Left lobe of liver (tissue), 2 donors: ENCODE measurements around the gene EHD1. TPM values are rescaled to one million over a fixed set of nuclear protein-coding genes. Genes with fewer than 3 reads are reported as not detected.

ENCODE experiments used
- ATAC-seq: fragments of 200-7000 bp; cut with Tn5 transposase; one replicate; pipeline ENCODE4 v1.9.1; 2020; ENCODE audit warnings: mild to moderate bottlenecking, moderate library complexity
- DNase-seq: peaks from one replicate; pipeline ENCODE4 v3.0.0-alpha.2; 2020; ENCODE audit warnings: low spot score
- total RNA-seq: library from RNA; stranded (reverse); gene quantifications from one replicate; pipeline ENCODE4 v1.2.1, GENCODE V29; 2021
- donor health status: DM: no; HTN: no; CAD: no; lungs with moderate emphysema.
- donor health status: DM: no; HTN: yes; CAD: no.

EHD1 gene
- total RNA-seq, 1 donor from 2014 or later = 29.9 TPM

DNA sequence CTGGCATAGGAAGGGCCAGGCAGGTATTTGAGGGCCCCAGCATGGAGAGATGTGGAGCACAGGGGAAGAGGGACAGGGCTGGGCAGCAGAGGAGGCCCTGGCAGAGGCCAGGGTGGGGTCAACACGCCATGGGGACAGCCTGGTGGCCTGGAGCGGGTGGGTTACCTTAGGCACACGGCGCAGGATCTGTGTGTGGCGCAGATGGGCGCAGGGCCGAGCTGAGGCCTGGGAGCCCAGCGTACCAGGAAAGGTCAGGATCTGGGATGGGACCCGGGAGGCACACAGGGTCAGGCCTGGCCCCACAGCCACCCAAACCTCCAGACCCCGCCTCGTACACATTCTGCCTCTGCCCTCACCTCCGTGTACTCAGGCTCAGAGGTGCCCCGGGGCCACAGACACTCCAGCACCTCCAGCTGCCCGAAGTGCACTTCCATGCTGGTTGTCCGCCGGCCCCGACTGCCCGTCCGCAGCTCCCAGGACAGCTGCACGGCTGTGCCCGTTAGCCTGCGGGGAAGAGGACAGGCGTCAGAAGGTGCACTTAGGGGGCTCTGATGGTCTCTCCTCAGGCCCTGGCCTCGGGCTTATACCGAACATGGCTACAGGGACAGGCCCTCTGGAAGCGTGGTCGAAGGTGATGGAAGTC, 32.2 kb upstream of the EHD1 start:
- ATAC-seq = no peak

GRCh38 chr11:64909653-64910343, 31.4 kb upstream of the EHD1 start:
- ATAC-seq (no peak), DNase-seq (no peak)

More for the DNA sequence above, 32.2 kb upstream of the EHD1 start:
- DNase-seq = no peak

DNA sequence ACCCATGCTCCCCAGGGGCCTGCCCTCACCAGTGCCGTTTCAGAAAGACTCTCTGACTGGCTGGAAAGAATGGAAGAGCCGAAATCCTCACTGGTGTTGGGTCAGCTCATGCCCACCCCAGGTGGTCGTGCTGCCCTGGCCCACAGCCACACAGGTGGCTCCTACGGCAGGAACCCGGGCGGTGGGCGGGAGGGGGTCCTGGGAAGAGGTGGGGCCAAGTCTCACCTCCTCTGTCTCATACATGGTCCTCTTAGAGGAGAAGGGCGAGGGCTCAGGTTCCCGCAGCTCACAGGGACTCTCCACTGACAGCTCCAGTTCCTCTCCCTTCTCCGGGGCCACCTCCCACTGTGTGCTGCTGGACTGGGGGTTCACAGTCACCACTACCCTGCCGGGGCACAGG, 30.3 kb upstream of the EHD1 start:
- no peak for ATAC-seq
- DNase-seq = no peak

GRCh38 chr11:64906314-64906635, 27.9 kb upstream of the EHD1 start:
- ATAC-seq (no peak), DNase-seq (no peak)

DNA sequence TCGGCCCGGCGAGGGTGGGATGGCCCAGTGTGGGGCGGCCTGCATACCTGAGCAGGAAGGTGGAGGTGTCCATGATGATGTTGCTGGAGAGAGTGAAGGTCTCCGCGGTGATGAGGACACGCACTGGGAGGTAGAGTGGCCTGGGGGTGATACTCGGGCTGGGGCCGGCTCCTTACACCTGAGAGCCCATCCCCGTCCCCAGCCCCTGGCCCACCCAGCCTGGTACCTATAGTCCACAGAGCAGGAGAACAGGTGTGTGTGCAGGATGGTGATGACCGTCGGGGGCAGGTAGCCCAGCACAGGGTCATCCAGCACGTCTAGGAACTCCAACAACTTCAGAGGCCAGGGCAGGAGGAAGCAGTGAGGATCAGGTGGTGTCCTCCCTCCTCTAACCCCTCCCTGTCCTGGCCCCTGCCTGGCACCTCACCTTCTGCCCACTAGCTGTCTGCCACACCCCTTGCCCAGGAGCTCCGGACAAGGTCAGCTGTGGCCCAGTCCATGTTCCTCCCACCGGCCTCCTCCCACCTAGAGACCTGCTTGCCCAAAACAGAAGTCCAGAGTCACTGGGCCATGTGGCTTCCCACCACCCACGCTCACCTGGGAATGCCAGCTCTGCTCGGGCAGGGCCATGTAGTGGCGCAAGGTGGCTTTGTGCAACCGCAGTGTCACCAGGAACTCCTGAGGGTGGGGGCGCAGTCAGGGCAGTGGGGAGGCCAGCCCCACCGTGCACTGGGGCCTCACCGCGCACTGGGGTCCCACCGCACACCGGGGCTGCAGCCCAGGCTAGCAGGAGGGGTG, 27.3 kb upstream of the EHD1 start:
- DNase-seq (no peak), ATAC-seq (peak; percentile 34)

- ATAC-seq = no peak
- DNase-seq = no peak
Measured at GRCh38 chr11:64903291-64903833, 24.9 kb upstream of the EHD1 start.

GRCh38 chr11:64902102-64902900, 23.9 kb upstream of the EHD1 start:
- no peak for ATAC-seq
- DNase-seq = no peak

GRCh38 chr11:64900774-64901173, 22.4 kb upstream of the EHD1 start:
- no peak for DNase-seq
- no peak for ATAC-seq

DNA sequence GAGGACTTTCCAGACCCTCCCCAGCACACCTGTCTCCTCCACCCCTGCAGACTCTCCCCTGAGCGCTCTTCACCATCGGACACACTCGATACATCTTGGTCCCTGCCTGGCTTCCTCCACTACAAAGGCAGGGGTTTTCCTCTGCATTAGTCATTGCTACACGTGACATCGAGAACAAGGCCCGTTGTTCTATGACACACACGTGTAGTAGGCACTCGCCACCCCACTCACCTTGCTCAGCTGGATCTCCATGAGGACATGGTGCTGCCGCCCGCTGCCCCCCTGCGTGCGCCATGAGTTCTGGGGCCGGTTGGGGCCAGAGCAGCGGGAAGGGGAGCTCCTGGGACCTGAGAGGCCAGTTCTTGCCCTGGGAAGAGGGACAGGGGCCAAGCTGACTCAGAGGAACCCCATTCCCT, 21.9 kb upstream of the EHD1 start:
- ATAC-seq = no peak
- DNase-seq = no peak

GRCh38 chr11:64898541-64898940, 20.1 kb upstream of the EHD1 start:
- DNase-seq = no peak

GRCh38 chr11:64898076-64898445, 19.6 kb upstream of the EHD1 start:
- no peak for DNase-seq
- ATAC-seq = no peak

More at GRCh38 chr11:64898541-64898940, 20.1 kb upstream of the EHD1 start:
- ATAC-seq = no peak

DNA sequence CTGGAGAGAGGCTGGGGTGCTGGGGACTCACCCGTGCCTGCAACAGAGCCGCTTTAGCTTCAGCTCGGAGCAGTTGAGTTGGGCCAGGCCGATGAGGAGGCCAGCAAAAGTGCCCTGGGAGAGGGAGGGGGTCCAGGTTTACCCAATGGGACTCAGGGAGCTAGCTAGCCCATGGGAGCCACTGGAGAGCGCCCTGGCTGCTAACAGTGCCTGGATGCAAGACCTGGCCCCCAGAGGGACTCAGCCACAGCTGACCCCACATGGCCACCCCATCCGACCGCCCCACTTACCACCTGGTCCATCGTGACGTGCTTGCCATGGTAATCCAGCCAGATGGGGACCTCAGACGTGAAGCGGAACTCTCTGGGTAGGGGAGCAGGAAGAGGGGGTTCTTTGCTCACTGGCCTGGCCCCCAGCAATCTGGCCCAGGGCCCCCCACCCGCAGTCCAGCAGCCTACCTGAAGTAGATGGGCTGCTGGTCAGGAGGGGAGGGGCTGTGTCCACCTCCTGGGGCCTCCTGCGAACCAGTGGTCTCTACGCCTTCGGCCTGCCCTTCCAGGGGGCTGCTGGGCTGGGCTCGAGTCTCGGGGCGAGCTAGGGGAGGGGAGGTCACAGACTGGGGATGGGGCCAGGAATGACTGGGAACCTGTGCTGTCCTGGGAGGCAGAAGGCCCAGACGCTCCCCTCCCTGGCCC, 19.1 kb upstream of the EHD1 start:
- DNase-seq (no peak), ATAC-seq (no peak)

- ATAC-seq (no peak), DNase-seq (no peak)
Measured at GRCh38 chr11:64896448-64897022, 18.1 kb upstream of the EHD1 start.

DNA sequence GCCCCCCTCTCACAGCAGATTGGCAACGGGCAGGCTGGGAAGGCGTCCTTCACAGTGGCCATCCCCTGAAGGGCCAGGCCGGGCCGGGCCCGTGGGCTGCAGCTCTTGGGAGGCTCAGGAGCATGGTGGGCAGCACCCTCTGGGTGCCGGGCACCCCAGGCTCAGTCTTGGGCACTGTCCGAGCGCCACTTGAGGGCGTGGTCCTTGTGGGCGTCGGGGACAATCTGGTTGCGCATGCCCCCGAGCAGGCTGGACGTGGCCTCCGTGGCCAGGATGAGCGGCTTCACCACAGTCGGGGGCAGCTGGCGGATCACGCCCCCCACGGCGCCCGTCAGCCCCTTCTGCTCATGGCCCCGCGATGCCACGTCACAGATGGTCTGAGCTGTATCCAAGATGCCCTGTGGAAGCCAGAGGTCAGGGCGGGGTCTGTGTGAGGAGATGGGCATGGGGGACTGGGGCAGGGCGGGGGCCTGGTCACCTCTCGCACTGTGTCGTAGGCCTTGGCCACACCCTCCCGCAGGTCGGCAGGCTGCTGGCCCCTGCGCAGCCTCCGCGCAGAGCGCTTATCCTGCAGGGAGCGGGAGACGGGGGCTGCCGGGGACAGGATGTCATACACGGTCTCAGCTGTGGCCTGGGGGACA, 16.5 kb upstream of the EHD1 start:
- DNase-seq (no peak), ATAC-seq (no peak)

- peak; percentile 91 for DNase-seq
- peak; percentile 67 for ATAC-seq
Measured at GRCh38 chr11:64894070-64894811, 15.8 kb upstream of the EHD1 start.

GRCh38 chr11:64893194-64894069, 15.0 kb upstream of the EHD1 start:
- peak; percentile 72 for ATAC-seq
- DNase-seq = peak; percentile 95

DNA sequence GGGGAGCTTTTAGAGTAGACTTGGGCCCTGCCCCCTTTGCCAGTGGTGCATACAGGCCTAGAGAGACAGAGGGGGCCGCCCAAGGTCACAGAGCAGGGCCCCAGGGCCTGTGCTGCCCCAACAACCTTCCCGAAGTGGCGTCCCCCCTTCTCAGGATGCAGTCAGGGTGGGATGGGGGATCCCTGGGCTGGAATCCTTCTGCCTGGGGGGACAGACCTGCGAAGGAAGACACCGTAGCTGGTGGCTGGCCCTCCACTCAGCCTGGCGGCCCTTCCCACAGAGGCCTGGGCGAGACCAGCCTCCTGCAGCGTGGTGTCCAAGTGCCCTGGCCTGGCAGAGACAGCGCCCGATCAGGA, 14.4 kb upstream of the EHD1 start:
- no peak for ATAC-seq
- DNase-seq = no peak

DNA sequence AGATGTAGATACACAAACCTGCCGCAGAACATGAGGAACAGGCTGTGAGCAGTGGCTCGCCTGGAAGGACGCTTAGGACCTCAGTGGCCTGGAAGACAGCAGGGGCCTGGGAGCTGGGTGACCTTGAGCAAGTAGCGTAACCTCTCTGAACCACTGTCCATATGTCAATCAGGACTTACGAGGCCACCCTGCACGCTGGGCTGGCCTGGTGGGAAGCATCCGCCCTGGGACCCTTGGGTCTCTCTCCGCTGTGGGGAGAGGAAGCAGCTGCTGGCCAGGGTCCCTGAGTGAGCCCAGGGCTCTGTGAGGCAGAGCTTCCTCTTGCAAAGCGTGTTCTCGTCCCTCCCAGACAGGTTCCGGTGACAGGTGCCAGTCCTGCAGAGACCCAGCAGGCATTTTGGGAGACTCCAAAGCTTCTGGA, 14.0 kb upstream of the EHD1 start:
- ATAC-seq = peak; percentile 1
- DNase-seq = no peak
